Stromal cell of bone marrow (primary cell): Measurements from ENCODE around the gene SNX33.
"Not testable (repeated sequence)": the region's sequence is repeated elsewhere in the genome, so short reads cannot be mapped to it uniquely, and the experiment has no call there.

Experiments used
- DNase-seq: peaks from one replicate; pipeline ENCODE4 v3.0.0-alpha.2; 2012; ENCODE audit warnings: low read depth

SNX33 gene

GRCh38 chr15:75683646-75684312 lies 36.1 kb downstream of the SNX33 start:
- not testable (repeated sequence) for DNase-seq

- no peak for DNase-seq
Measured at GRCh38 chr15:75684648-75685047, 36.9 kb downstream of the SNX33 start.

- no peak for DNase-seq
Measured at GRCh38 chr15:75685195-75685594, 37.5 kb downstream of the SNX33 start.

- not testable (repeated sequence) for DNase-seq
Measured at GRCh38 chr15:75686212-75686642, 38.5 kb downstream of the SNX33 start.

- no peak for DNase-seq
Measured at GRCh38 chr15:75687486-75688277, 40.0 kb downstream of the SNX33 start.

- DNase-seq: no peak
Measured at GRCh38 chr15:75688278-75688557, 40.5 kb downstream of the SNX33 start.

- DNase-seq: no peak
Measured at GRCh38 chr15:75688831-75689230, 41.1 kb downstream of the SNX33 start.

- not testable (repeated sequence) for DNase-seq
Measured at GRCh38 chr15:75689429-75689828, 41.7 kb downstream of the SNX33 start.

GRCh38 chr15:75692311-75692710 lies 44.6 kb downstream of the SNX33 start:
- DNase-seq: not testable (repeated sequence)

GRCh38 chr15:75693028-75693427 lies 45.3 kb downstream of the SNX33 start:
- not testable (repeated sequence) for DNase-seq

- no peak for DNase-seq
Measured at GRCh38 chr15:75693501-75694240, 46.0 kb downstream of the SNX33 start.

GRCh38 chr15:75694241-75695182 lies 46.8 kb downstream of the SNX33 start:
- peak; percentile 96 for DNase-seq

- no peak for DNase-seq
Measured at GRCh38 chr15:75695220-75695619, 47.5 kb downstream of the SNX33 start.

GRCh38 chr15:75695634-75696310 lies 48.1 kb downstream of the SNX33 start:
- no peak for DNase-seq

- no peak for DNase-seq
Measured at GRCh38 chr15:75696311-75696720, 48.6 kb downstream of the SNX33 start.

- no peak for DNase-seq
Measured at GRCh38 chr15:75696854-75697259, 49.1 kb downstream of the SNX33 start.

- no peak for DNase-seq
Measured at GRCh38 chr15:75697523-75697922, 49.8 kb downstream of the SNX33 start.

- DNase-seq: not testable (repeated sequence)
Measured at GRCh38 chr15:75697974-75698747, 50.4 kb downstream of the SNX33 start.

GRCh38 chr15:75699517-75699916 lies 51.8 kb downstream of the SNX33 start:
- DNase-seq: not testable (repeated sequence)
